AG10803 (cell line): ENCODE results near the gene NMNAT3.

Source experiments
- DNase-seq: peaks from one replicate; pipeline ENCODE4 v3.0.0; 2010; ENCODE audit warnings: low read depth
- H3K4me3 ChIP-seq: 2 replicates; pipeline ENCODE4 v1.5.1; 2011; ENCODE audit warnings: mild to moderate bottlenecking, low read length, control low read depth
- CTCF ChIP-seq: conservative IDR thresholded peaks from 2 replicates; pipeline ENCODE4 v1.5.1; 2011; ENCODE audit warnings: mild to moderate bottlenecking, low read length, control low read depth, inconsistent platforms

Gene NMNAT3

GRCh38 chr3:139532976-139533375 lies 144.8 kb downstream of the NMNAT3 start:
- H3K4me3 ChIP-seq = no peak overlapping the region
- no peak for TF ChIP-seq CTCF
- no peak for DNase-seq

- H3K4me3 ChIP-seq = no peak overlapping the region
- DNase-seq = no peak
- no peak for TF ChIP-seq CTCF
Observed at GRCh38 chr3:139530717-139531116, 147.1 kb downstream of the NMNAT3 start.

GRCh38 chr3:139529662-139530061 lies 148.1 kb downstream of the NMNAT3 start:
- TF ChIP-seq CTCF = no peak
- no peak overlapping the region for H3K4me3 ChIP-seq
- DNase-seq = no peak

GRCh38 chr3:139528924-139529323 lies 148.8 kb downstream of the NMNAT3 start:
- no peak overlapping the region for H3K4me3 ChIP-seq
- no peak for TF ChIP-seq CTCF
- no peak for DNase-seq

GRCh38 chr3:139528281-139528680 lies 149.5 kb downstream of the NMNAT3 start:
- H3K4me3 ChIP-seq = no peak overlapping the region
- no peak for TF ChIP-seq CTCF
- DNase-seq = no peak

- no peak for TF ChIP-seq CTCF
- DNase-seq = no peak
Observed at GRCh38 chr3:139527265-139527664, 150.5 kb downstream of the NMNAT3 start.

GRCh38 chr3:139526146-139526545 lies 151.6 kb downstream of the NMNAT3 start:
- no peak overlapping the region for H3K4me3 ChIP-seq
- TF ChIP-seq CTCF = no peak
- no peak for DNase-seq

More at GRCh38 chr3:139527265-139527664, 150.5 kb downstream of the NMNAT3 start:
- no peak overlapping the region for H3K4me3 ChIP-seq
